ENCODE measurements around the gene ATRIP. TPM values are rescaled to one million over a fixed set of nuclear protein-coding genes. Genes with fewer than 3 reads are reported as not detected.

The ATRIP gene
- total and polyA plus RNA-seq, 2 of the 8 experiments (the other 6 are each of a cell fraction or from before 2014, with no cell fraction given) = 18.5 to 20.2 TPM

DNA sequence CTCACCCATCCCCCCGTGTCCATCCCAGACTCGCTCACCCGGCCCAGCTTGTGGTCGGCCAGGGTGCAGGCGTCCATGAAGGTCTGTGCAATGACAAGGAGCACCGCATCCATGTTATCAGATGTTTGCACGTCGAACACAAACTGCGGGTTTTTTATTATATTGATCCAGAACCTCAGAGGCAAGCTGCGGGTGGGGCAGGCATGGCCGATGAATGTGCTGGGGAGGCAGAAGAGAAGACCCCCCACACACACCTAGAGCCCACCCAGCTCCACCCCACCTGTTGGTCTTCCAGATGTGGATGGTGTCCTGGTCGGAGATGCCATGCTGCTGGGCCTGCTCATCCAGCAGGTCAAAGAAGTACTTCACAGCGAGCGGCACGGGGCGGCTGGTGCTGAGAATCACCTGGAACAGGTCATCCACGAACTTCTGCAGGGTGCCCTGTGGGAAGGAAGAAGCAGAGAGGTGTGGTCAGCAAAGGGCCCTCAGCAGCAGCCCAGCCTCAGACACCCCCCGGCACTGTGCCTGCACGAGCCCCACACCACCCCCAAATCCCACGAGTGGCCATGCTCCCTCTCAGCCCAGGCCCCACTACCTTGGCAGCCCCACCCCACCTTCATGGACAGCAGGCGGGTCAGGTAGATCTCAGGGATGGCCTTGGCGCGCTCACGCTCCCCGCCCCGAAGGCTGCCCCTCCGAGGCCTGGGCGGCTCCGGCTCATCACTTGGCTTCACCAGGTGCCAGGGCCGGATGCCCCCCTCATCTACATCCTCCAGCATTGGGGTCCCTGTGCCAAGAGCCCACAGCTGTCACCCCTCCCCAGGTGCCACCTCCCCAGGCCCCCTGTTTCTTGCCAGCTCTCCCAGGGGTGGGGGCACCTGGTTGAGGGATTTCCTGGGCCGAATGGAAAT lies 37.0 kb upstream of the ATRIP start:
- H2BK120ac ChIP-seq (replicated peaks; ENCODE audit: low read depth, low read length) = no peak overlapping the region
- H4K5ac ChIP-seq (ENCODE audit: insufficient read length, low read depth, low read length) = no peak overlapping the region
- no peak overlapping the region for H3K4ac ChIP-seq (replicated peaks; ENCODE audit: insufficient read length, low read depth, low read length)
- no peak overlapping the region for H3K27ac ChIP-seq (ENCODE audit: low read depth, low read length)
- H3K18ac ChIP-seq (ENCODE audit: extremely low read depth, low read length) = no peak overlapping the region
- no peak overlapping the region for H2BK5ac ChIP-seq (ENCODE audit: low read depth, low read length)
- H3K79me1 ChIP-seq (ENCODE audit: low read depth, low read length) = no peaks in the 10 kb centered on the region; the same call in 1 of the 2 replicates
- no peak for TF ChIP-seq TAF1 (IDR thresholded peaks at IDR 0.05; ENCODE audit: low read depth, low read length)
- TF ChIP-seq POU5F1 (IDR thresholded peaks at IDR 0.05; ENCODE audit: low read depth, low read length) = no peak
- TF ChIP-seq HDAC2 (IDR thresholded peaks at IDR 0.05; ENCODE audit: borderline replicate concordance in 1 of 2, low read depth in 2 of 2, low read length in 2 of 2) = no peak
- no peak for TF ChIP-seq POLR2A (IDR thresholded peaks at IDR 0.05; ENCODE audit: control extremely low read depth in 1 of 2, low read depth in 2 of 2, low read length in 2 of 2)
- no peak for TF ChIP-seq SUZ12 (IDR thresholded peaks at IDR 0.05; ENCODE audit: low read length)
- no peak for TF ChIP-seq CTBP2 (IDR thresholded peaks at IDR 0.05; ENCODE audit: borderline replicate concordance, insufficient read depth, insufficient read length, low read length)
- H3K9me3 ChIP-seq (ENCODE audit: insufficient read depth in 2 of 2, low read depth in 1 of 2, low read length in 1 of 2) = no peaks in the 10 kb centered on the region
- H2AFZ ChIP-seq (ENCODE audit: low read length) = no peak overlapping the region
- FAIRE-seq = no peak
- H3K14ac ChIP-seq (ENCODE audit: insufficient read length) = no peak overlapping the region
- H3K79me2 ChIP-seq (ENCODE audit: control insufficient read depth in 1 of 2, insufficient read depth in 2 of 2, low read length in 2 of 2) = no peaks in the 10 kb centered on the region
- no peak overlapping the region for H3K4me3 ChIP-seq (ENCODE audit: extremely low read depth in 1 of 4, insufficient read depth in 2 of 4, low read depth in 3 of 4, low read length in 4 of 4)
- H3K27me3 ChIP-seq (replicated peaks in 1 of 4; ENCODE audit: control insufficient read depth in 3 of 4, extremely low read depth in 1 of 4, insufficient read depth in 3 of 4, low read length in 3 of 4) = no peaks in the 10 kb centered on the region
- no peaks in the 10 kb centered on the region for H3K23me2 ChIP-seq (ENCODE audit: low read depth, low read length)
- H3K4me1 ChIP-seq (replicated peaks in 1 of 4; ENCODE audit: control insufficient read depth in 3 of 4, insufficient read depth in 4 of 4, low read length in 3 of 4) = no peaks in the 10 kb centered on the region
- H4K20me1 ChIP-seq (replicated peaks in 1 of 2; ENCODE audit: control insufficient read depth in 1 of 2, insufficient read depth in 2 of 2, low read length in 2 of 2) = peaks cover 7 to 43% of the 10 kb centered on the region in 2 experiments
- H2AK5ac ChIP-seq (ENCODE audit: low read depth, low read length) = no peak overlapping the region
- no peak overlapping the region for H3K9ac ChIP-seq (replicated peaks in 1 of 4; ENCODE audit: extremely low read depth in 1 of 4, low read depth in 3 of 4, low read length in 3 of 4)
- no peak overlapping the region for H4K91ac ChIP-seq (replicated peaks; ENCODE audit: insufficient read length, low read length)
- no peak overlapping the region for H3K4me2 ChIP-seq (ENCODE audit: insufficient read depth in 1 of 2, low read depth in 2 of 2, low read length in 2 of 2)
- H3K23ac ChIP-seq (ENCODE audit: insufficient read length) = no peak overlapping the region
- no peak overlapping the region for H2BK20ac ChIP-seq (ENCODE audit: low read length)
- no peak overlapping the region for H2BK15ac ChIP-seq (ENCODE audit: low read length)
- no peak overlapping the region for H2BK12ac ChIP-seq (ENCODE audit: low read depth, low read length)
- ChIA-PET CTCF (ENCODE audit: partially characterized antibody) (interaction anchor here (0.7 to 7.7 kb wide), 14 partner anchors 9 to 217 kb away, joined by 3 to 130 read pairs (median 8); no protein-coding TSS in a partner anchor), POLR2A (ENCODE audit: partially characterized antibody) (interaction anchor here (1.1 to 31.5 kb wide), 4 partner anchors 2 to 53 kb away, joined by 3 to 650 read pairs (median 326); partner anchors contain the start of gene PLXNB1)
- no peak for DNase-seq (ENCODE audit: low read depth in 1 of 2, low spot score in 2 of 2)
- peaks cover 69 to 91% (median 88%) of the 10 kb centered on the region in 4 experiments for H3K36me3 ChIP-seq (ENCODE audit: control insufficient read depth in 2 of 4, insufficient read depth in 4 of 4, low read length in 3 of 4)
- 92% methylated on average over 26 of the region's 31 CpGs; no CpG with 5 or more reads in 1 of the 2 experiments for WGBS, 2 experiments (ENCODE audit: extremely low coverage in 1 of 2, insufficient coverage in 1 of 2, insufficient read length in 1 of 2, insufficient replicate concordance in 2 of 2, low coverage in 1 of 2, low lambda C conversion rate in 2 of 2, missing lambda C conversion rate in 1 of 2)
- H4K8ac ChIP-seq (ENCODE audit: extremely low read depth, insufficient read depth, low read length) = peak overlapping the region; percentile 57
- no peak overlapping the region for H3K56ac ChIP-seq (replicated peaks; ENCODE audit: insufficient read length, low read depth, low read length)

Data from H1 (cell line).